Measurements from ENCODE around the gene RDH11. TPM values are rescaled to one million over a fixed set of nuclear protein-coding genes. Genes with fewer than 3 reads are reported as not detected.

The RDH11 gene
- total RNA-seq, 6 experiments from 2014 or later, result 46.1 to 51.9 (median 49.6) TPM

GRCh38 chr14:67674480-67675218 is 20.9 kb downstream of the RDH11 start, which contains the start of gene VTI1B:
TSS of gene VTI1B (minus strand) at chr14:67674632. CDS start at chr14:67674489, 143 bp downstream.
- Mint-ChIP-seq H3K27me3 (ENCODE audit: insufficient read depth) (no peaks in the 10 kb centered on the region), H3K27ac (peak within 1 kb of the TSS; percentile 90), H3K4me3 (peak within 1 kb of the TSS; percentile 92), H3K4me1 (ENCODE audit: low read depth) (peaks cover 16% of the 10 kb centered on the region), H3K36me3 (ENCODE audit: low read depth) (peaks cover 21% of the 10 kb centered on the region), H3K9me3 (no peaks in the 10 kb centered on the region)
- TF ChIP-seq CTCF (IDR thresholded peaks at IDR 0.05), result peak; percentile 32; the same call in 1 of the 2 replicates
- DNase-seq, result peak; percentile 51

GRCh38 chr14:67674139-67674479 is 21.5 kb downstream of the RDH11 start:
- H3K27ac Mint-ChIP-seq, result peak overlapping the region; percentile 90
- peak; percentile 54 for DNase-seq
- H3K27me3 Mint-ChIP-seq (ENCODE audit: insufficient read depth), result no peaks in the 10 kb centered on the region
- peak; percentile 63 for TF ChIP-seq CTCF (IDR thresholded peaks at IDR 0.05)
- H3K4me3 Mint-ChIP-seq, result peak overlapping the region; percentile 92
- peaks cover 21% of the 10 kb centered on the region for H3K36me3 Mint-ChIP-seq (ENCODE audit: low read depth)
- H3K9me3 Mint-ChIP-seq, result no peaks in the 10 kb centered on the region
- peaks cover 14% of the 10 kb centered on the region for H3K4me1 Mint-ChIP-seq (ENCODE audit: low read depth)

- peaks cover 14% of the 10 kb centered on the region for H3K4me1 Mint-ChIP-seq (ENCODE audit: low read depth)
- DNase-seq, result peak; percentile 33
- TF ChIP-seq CTCF (IDR thresholded peaks at IDR 0.05), result no peak
- H3K27ac Mint-ChIP-seq, result peak overlapping the region; percentile 90
- no peaks in the 10 kb centered on the region for H3K9me3 Mint-ChIP-seq
- peak overlapping the region; percentile 92 for H3K4me3 Mint-ChIP-seq
- H3K36me3 Mint-ChIP-seq (ENCODE audit: low read depth), result peaks cover 21% of the 10 kb centered on the region
- H3K27me3 Mint-ChIP-seq (ENCODE audit: insufficient read depth), result no peaks in the 10 kb centered on the region
Observed at GRCh38 chr14:67673451-67673850, 22.1 kb downstream of the RDH11 start.

GRCh38 chr14:67668559-67668958 is 27.0 kb downstream of the RDH11 start:
- DNase-seq, result no peak
- no peak overlapping the region for H3K27ac Mint-ChIP-seq
- TF ChIP-seq CTCF (IDR thresholded peaks at IDR 0.05), result no peak
- H3K27me3 Mint-ChIP-seq (ENCODE audit: insufficient read depth), result no peaks in the 10 kb centered on the region
- H3K9me3 Mint-ChIP-seq, result no peaks in the 10 kb centered on the region
- H3K4me1 Mint-ChIP-seq (ENCODE audit: low read depth), result peaks cover 33% of the 10 kb centered on the region
- H3K36me3 Mint-ChIP-seq (ENCODE audit: low read depth), result 0 out of 2 replicates have a peak, but pooled peaks cover 5% of the 10 kb centered on the region
- no peak overlapping the region for H3K4me3 Mint-ChIP-seq

- no peak overlapping the region for H3K4me3 Mint-ChIP-seq
- no peaks in the 10 kb centered on the region for H3K9me3 Mint-ChIP-seq
- H3K27me3 Mint-ChIP-seq (ENCODE audit: insufficient read depth), result no peaks in the 10 kb centered on the region
- peak; percentile 82 for TF ChIP-seq CTCF (IDR thresholded peaks at IDR 0.05)
- no peaks in the 10 kb centered on the region for H3K36me3 Mint-ChIP-seq (ENCODE audit: low read depth)
- H3K4me1 Mint-ChIP-seq (ENCODE audit: low read depth), result peaks cover 21% of the 10 kb centered on the region
- DNase-seq, result peak; percentile 60
- H3K27ac Mint-ChIP-seq, result peak overlapping the region; percentile 86
Observed at GRCh38 chr14:67666750-67667449, 28.7 kb downstream of the RDH11 start.
